NCI-H2227 (cell line): ENCODE measurements around the gene HAS3.
"Not testable (repeated sequence)": the region's sequence is repeated elsewhere in the genome, so short reads cannot be mapped to it uniquely, and the experiment has no call there.

Experiments
- DNase-seq: peaks from one replicate; lab custom pipeline; 2025; ENCODE audit not compliant: unreplicated experiment; lab: John Stamatoyannopoulos, UW

HAS3 gene

GRCh38 chr16:69141936-69142335, 36.5 kb downstream of the HAS3 start:
- no peak for DNase-seq

GRCh38 chr16:69143116-69143515, 37.7 kb downstream of the HAS3 start:
- peak; percentile 75 for DNase-seq

GRCh38 chr16:69145658-69146057, 40.2 kb downstream of the HAS3 start:
- DNase-seq, result no peak

- DNase-seq, result not testable (repeated sequence)
Measured at GRCh38 chr16:69149621-69150020, 44.2 kb downstream of the HAS3 start.

- peak; percentile 76 for DNase-seq
Measured at GRCh38 chr16:69150146-69150865, 44.9 kb downstream of the HAS3 start.

GRCh38 chr16:69157196-69157595, 51.7 kb downstream of the HAS3 start:
- no peak for DNase-seq

- no peak for DNase-seq
Measured at GRCh38 chr16:69160192-69160591, 54.7 kb downstream of the HAS3 start.

- DNase-seq, result no peak
Measured at GRCh38 chr16:69165584-69165983, 60.1 kb downstream of the HAS3 start.

GRCh38 chr16:69166221-69166833, 60.9 kb downstream of the HAS3 start:
- peak; percentile 26 for DNase-seq

- no peak for DNase-seq
Measured at GRCh38 chr16:69166946-69167930, 61.8 kb downstream of the HAS3 start.
